ENCODE data around the gene SRGAP3. TPM values are rescaled to one million over a fixed set of nuclear protein-coding genes. Genes with fewer than 3 reads are reported as not detected.

The SRGAP3 gene
- total and polyA plus RNA-seq, 8 donors: 5.1 to 28.9 (median 22.4) TPM

DNA sequence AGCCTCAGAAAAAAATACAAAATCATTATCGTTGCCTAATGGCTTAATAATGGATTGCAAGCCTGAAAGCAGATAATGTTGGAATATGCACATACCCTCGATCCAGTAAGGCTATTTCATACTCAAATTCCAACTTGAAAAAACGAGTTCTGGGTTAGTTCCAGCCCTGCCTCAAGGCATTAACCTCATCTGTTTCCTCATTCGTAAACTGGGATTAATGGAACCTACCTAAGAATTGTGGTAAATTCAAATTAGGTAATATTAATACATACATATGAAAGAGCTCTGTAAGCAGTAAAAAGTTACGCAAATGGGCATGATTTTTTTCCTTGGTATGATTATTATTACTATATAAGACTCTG is 107.5 kb downstream of the SRGAP3 start:
- Histone ChIP-seq H3K27me3 (peaks cover 3 to 6% of the 10 kb centered on the region in 2 donors), H3K4me1 (no peaks in the 10 kb centered on the region), H3K36me3 (no peaks in the 10 kb centered on the region), H3K9me3 (no peaks in the 10 kb centered on the region), H3K27ac (peak overlapping the region in 1 of 2 donors; percentile 26), H3K4me3 (no peak overlapping the region)
- TF ChIP-seq, protein P1, sequence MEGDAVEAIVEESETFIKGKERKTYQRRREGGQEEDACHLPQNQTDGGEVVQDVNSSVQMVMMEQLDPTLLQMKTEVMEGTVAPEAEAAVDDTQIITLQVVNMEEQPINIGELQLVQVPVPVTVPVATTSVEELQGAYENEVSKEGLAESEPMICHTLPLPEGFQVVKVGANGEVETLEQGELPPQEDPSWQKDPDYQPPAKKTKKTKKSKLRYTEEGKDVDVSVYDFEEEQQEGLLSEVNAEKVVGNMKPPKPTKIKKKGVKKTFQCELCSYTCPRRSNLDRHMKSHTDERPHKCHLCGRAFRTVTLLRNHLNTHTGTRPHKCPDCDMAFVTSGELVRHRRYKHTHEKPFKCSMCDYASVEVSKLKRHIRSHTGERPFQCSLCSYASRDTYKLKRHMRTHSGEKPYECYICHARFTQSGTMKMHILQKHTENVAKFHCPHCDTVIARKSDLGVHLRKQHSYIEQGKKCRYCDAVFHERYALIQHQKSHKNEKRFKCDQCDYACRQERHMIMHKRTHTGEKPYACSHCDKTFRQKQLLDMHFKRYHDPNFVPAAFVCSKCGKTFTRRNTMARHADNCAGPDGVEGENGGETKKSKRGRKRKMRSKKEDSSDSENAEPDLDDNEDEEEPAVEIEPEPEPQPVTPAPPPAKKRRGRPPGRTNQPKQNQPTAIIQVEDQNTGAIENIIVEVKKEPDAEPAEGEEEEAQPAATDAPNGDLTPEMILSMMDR (IDR thresholded peaks at IDR 0.05): no peak
- ATAC-seq (peak; percentile 27), DNase-seq (no peak)
- intact Hi-C loops (cut with DNase I): no loop called here

DNA sequence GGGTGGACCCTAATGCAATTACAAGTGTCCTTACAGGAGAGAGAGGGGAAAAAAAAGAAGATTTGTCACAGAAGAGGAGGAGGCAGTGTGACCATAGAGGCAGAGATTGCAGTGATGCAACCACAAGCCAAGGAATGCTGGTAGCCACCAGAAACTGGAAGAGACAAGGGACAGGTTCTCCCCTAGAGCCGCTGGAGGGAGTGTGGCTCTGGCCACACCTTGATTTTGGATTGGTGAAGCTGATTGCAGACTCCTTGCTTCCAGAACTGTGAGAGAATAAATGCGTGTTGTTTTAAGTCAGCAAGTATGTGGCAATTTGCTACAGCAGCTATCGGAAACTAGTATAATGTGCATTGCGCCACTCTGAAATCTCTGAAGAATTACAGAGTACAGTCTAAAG is 110.1 kb downstream of the SRGAP3 start:
- Histone ChIP-seq H3K27me3 (peaks cover 6 to 19% of the 10 kb centered on the region in 2 donors), H3K36me3 (no peaks in the 10 kb centered on the region), H3K9me3 (no peaks in the 10 kb centered on the region), H3K4me1 (peaks cover 3 to 10% of the 10 kb centered on the region in 2 donors), H3K27ac (no peak overlapping the region), H3K4me3 (no peak overlapping the region)
- TF ChIP-seq, protein P1 (IDR thresholded peaks at IDR 0.05): no peak
- DNase-seq: no peak
- intact Hi-C loops (cut with DNase I): no loop called here
- no peak for ATAC-seq

DNA sequence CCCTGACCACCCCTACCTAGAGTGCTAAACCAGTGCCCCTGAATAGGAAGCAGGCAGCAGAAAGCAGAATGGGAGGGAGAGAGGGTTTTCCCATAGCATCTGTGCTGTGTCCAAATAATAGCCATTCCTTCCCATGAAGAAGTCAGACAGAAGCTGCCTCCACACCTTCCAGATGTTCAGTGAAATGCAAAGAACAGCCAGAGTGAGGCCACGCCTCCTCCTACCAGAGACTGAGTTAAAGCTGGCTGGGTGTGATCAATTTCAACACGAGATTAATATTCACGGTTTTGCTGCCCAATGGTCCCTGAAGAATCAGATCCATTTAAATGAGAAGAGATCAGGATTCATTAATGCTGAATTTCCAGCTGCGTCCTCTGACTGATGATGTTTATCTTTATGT is 111.8 kb downstream of the SRGAP3 start:
- H3K9me3 ChIP-seq: no peaks in the 10 kb centered on the region
- ATAC-seq (no peak), DNase-seq (no peak)
- H3K27me3 ChIP-seq: peaks cover 6 to 19% of the 10 kb centered on the region in 2 donors
- H3K27ac ChIP-seq: no peak overlapping the region
- no peak overlapping the region for H3K4me3 ChIP-seq
- H3K36me3 ChIP-seq: no peaks in the 10 kb centered on the region
- TF ChIP-seq, protein P1 (IDR thresholded peaks at IDR 0.05): no peak
- peaks cover 3 to 10% of the 10 kb centered on the region in 2 donors for H3K4me1 ChIP-seq
- intact Hi-C loops (cut with DNase I): no loop called here

DNA sequence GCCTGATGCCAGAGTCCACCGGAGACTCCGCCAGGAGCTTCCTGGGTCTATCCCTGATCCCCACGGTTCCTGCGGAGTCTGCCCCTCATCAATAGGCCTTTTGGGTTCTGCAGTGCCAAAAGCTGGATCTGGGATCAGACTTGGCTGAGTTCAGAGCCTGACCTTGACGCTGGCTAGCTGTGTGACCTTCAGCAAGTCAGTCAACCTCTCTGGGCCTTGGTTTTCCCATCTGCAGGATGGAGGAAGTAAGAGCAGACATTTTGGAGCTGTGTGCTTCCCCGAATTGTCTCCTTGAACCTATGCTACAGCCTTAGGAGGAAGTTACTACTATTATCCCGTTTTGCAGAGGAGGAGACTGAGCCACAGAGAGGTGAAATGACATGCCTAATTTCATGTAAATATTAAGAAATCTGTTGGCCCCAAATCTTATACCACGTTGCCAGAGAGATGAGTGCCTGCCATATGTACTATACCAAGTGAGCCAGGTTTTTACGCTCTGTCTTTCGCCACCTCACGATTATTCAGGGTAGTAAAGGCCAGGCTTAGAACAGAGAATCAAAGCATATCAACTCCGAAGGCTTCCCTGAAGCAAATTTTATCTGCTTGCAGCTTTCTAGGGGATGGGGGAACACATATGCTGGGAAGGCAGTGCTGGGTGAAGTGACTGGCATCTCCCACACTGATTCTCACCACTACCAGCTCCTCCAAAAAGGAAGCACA is 112.5 kb downstream of the SRGAP3 start:
- no peak for DNase-seq
- H3K27ac ChIP-seq: no peak overlapping the region
- TF ChIP-seq, protein P1 (IDR thresholded peaks at IDR 0.05): no peak
- ATAC-seq: no peak
- peaks cover 6 to 19% of the 10 kb centered on the region in 2 donors for H3K27me3 ChIP-seq
- peaks cover 3 to 10% of the 10 kb centered on the region in 2 donors for H3K4me1 ChIP-seq
- no peaks in the 10 kb centered on the region for H3K36me3 ChIP-seq
- H3K4me3 ChIP-seq: no peak overlapping the region
- H3K9me3 ChIP-seq: no peaks in the 10 kb centered on the region
- intact Hi-C loops (cut with DNase I): no loop called here

DNA sequence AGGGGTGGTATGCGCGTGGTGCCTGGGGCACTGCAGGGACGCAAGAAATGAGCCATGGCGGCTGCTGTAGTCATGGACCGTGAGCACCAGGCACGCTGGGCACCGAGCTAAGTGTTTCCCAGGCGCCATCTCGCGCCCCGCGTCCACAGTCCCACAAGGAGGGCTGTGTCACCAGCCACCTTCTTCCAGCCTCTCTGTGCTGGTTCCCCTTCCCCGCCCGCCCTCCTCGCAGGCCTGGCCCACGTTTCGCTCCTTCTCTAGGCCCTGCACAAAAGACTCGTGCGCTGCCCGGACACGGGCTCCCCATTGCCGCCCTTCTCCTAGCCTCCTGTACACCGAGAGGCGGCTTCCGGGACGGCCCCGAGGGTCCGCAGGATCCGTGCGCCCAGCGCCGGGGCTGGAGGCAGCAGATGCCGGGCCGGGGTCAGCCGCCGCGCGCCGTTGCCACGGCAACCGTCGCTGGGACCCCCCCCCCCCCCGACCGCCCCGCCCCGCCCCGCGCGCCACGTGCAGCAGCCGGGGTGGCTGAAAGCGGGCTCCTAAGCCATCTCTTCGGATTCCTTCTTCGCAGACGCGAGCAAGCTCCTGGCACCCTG is 113.4 kb downstream of the SRGAP3 start:
- peaks cover 6 to 19% of the 10 kb centered on the region in 2 donors for H3K27me3 ChIP-seq
- no peak overlapping the region for H3K27ac ChIP-seq
- ATAC-seq (peak; percentile 57), DNase-seq (peak in 1 of 4 donors; percentile 31)
- intact Hi-C loops (cut with DNase I): no loop called here
- H3K4me3 ChIP-seq: peak overlapping the region in 1 of 2 donors; percentile 28
- no peaks in the 10 kb centered on the region for H3K36me3 ChIP-seq
- H3K4me1 ChIP-seq: peaks cover 3 to 10% of the 10 kb centered on the region in 2 donors
- TF ChIP-seq, protein P1 (IDR thresholded peaks at IDR 0.05): no peak
- H3K9me3 ChIP-seq: no peaks in the 10 kb centered on the region
